Stomach smooth muscle (tissue), 2 donors: ENCODE results near the gene LIMD2.

Experiments used
- H3K27ac ChIP-seq: one replicate; pipeline ENCODE4 v1.7.0; 2013; ENCODE audit warnings: mild to moderate bottlenecking, low read length, inconsistent platforms
- H3K27me3 ChIP-seq, 2 donors: one replicate each; pipeline ENCODE4 v1.7.0; 2013; ENCODE audit warnings: low read length in 2 of 2; ENCODE audit not compliant: insufficient read depth in 2 of 2, control insufficient read depth in 1 of 2
- H3K36me3 ChIP-seq, 2 donors: one replicate each; pipeline ENCODE4 v1.7.0; 2013; ENCODE audit warnings: low read length in 2 of 2; ENCODE audit not compliant: control insufficient read depth in 2 of 2, insufficient read depth in 2 of 2
- H3K4me1 ChIP-seq: one replicate; pipeline ENCODE4 v1.7.0; 2013; ENCODE audit warnings: low read length; ENCODE audit not compliant: control insufficient read depth, insufficient read depth
- H3K4me3 ChIP-seq, 2 donors: one replicate each; pipeline ENCODE4 v1.7.0; 2013; ENCODE audit warnings: low read length in 2 of 2
- H3K9ac ChIP-seq, 2 donors: one replicate each; pipeline ENCODE4 v1.7.0; 2013; ENCODE audit warnings: low read length in 2 of 2, mild to moderate bottlenecking in 1 of 2
- H3K9me3 ChIP-seq, 2 donors: one replicate each; pipeline ENCODE4 v1.7.0; 2013; ENCODE audit warnings: low read length in 2 of 2; ENCODE audit not compliant: control insufficient read depth in 2 of 2
- donor health status: healthy.
- donor health status: Pancreatic carcinoma.

LIMD2 gene

GRCh38 chr17:63653050-63653449, 46.9 kb downstream of the LIMD2 start:
- Histone ChIP-seq H3K9ac (no peak overlapping the region), H3K4me1 (peaks cover 7% of the 10 kb centered on the region), H3K9me3 (no peaks in the 10 kb centered on the region), H3K27ac (peak overlapping the region; percentile 7), H3K4me3 (no peak overlapping the region), H3K27me3 (no peaks in the 10 kb centered on the region), H3K36me3 (peaks cover 5 to 11% of the 10 kb centered on the region in 2 donors)

DNA sequence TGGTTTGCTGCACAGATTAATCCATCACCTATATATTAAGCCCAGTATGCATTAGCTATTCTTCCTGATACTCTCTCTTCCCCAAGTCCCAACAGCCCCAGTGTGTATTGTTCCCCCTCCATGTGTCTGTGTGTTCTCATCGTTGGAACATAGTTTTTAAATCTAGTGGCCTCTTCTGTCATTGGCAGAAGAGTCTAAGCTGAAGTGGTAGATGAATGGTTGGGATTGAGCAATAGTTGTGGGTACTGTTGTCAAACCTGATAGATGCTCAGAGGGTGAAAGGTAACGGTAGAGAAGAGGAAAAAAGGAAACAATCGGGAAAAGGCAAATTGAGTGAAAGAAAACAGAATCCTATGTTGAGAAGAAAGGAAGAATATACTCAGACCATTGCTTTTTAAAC, 47.8 kb downstream of the LIMD2 start:
- H3K4me1 ChIP-seq, result peaks cover 10% of the 10 kb centered on the region
- H3K27ac ChIP-seq, result no peak overlapping the region
- H3K9ac ChIP-seq, result no peak overlapping the region
- H3K4me3 ChIP-seq, result no peak overlapping the region
- H3K27me3 ChIP-seq, result no peaks in the 10 kb centered on the region
- no peaks in the 10 kb centered on the region for H3K9me3 ChIP-seq
- H3K36me3 ChIP-seq, result peaks cover 8% of the 10 kb centered on the region in 2 donors

DNA sequence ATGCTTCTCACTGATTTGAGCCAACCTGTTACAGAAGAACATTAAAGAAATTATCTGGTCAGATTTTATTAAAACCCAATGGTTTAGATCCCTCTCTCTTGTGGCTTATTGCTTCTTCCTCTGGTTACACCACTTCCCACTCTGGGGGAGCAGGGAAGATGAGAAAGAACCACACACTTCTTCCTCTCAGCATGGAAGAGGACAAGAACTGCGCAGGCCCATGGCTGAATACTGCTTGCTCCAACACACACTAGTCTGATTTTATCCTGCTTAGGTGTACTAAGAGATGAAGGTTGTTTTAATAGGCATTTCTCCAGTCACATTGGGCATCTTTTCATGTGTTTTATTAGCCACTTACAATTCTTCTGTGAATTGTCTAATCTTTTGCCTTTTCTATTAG, 50.1 kb downstream of the LIMD2 start:
- Histone ChIP-seq H3K27me3 (no peaks in the 10 kb centered on the region), H3K4me1 (peaks cover 20% of the 10 kb centered on the region), H3K9me3 (no peaks in the 10 kb centered on the region), H3K4me3 (no peak overlapping the region), H3K36me3 (peaks cover 17 to 18% of the 10 kb centered on the region in 2 donors), H3K9ac (no peak overlapping the region), H3K27ac (no peak overlapping the region)

- peaks cover 10 to 15% of the 10 kb centered on the region in 2 donors for H3K36me3 ChIP-seq
- peaks cover 19% of the 10 kb centered on the region for H3K4me1 ChIP-seq
- no peaks in the 10 kb centered on the region for H3K9me3 ChIP-seq
- H3K4me3 ChIP-seq, result no peak overlapping the region
- H3K27me3 ChIP-seq, result no peaks in the 10 kb centered on the region
- no peak overlapping the region for H3K27ac ChIP-seq
- H3K9ac ChIP-seq, result no peak overlapping the region
Measured at GRCh38 chr17:63647936-63648335, 52.0 kb downstream of the LIMD2 start.

- Histone ChIP-seq H3K36me3 (peaks cover 10 to 18% of the 10 kb centered on the region in 2 donors), H3K4me3 (no peak overlapping the region), H3K4me1 (peaks cover 15% of the 10 kb centered on the region), H3K9ac (no peak overlapping the region), H3K27me3 (no peaks in the 10 kb centered on the region), H3K9me3 (no peaks in the 10 kb centered on the region), H3K27ac (no peak overlapping the region)
Measured at GRCh38 chr17:63647065-63647725, 52.7 kb downstream of the LIMD2 start.

GRCh38 chr17:63646488-63646806, 53.5 kb downstream of the LIMD2 start:
- H3K9ac ChIP-seq, result no peak overlapping the region
- no peaks in the 10 kb centered on the region for H3K9me3 ChIP-seq
- H3K4me3 ChIP-seq, result no peak overlapping the region
- H3K27ac ChIP-seq, result no peak overlapping the region
- no peaks in the 10 kb centered on the region for H3K27me3 ChIP-seq
- H3K36me3 ChIP-seq, result peaks cover 10 to 18% of the 10 kb centered on the region in 2 donors
- H3K4me1 ChIP-seq, result peaks cover 13% of the 10 kb centered on the region
